A549 (cell line): ENCODE data around the gene FANCG.

Experiments
- CEBPB ChIP-seq, 2 experiments: fragments of >200 bp in 1 of 2; sonication (Bioruptor Twin) in 1 of 2; formaldehyde crosslinking in 1 of 2; IDR thresholded peaks; 2 replicates each; pipeline ENCODE4 v1.6.1; 2012 to 2016
- POLR2A ChIP-seq: IDR thresholded peaks from 2 replicates; pipeline ENCODE4 v1.6.1; 2012; ENCODE audit warnings: mild to moderate bottlenecking, low read length
- ZNF302 ChIP-seq: fragments of 250-450 bp; sonication (Bioruptor Pico); IDR thresholded peaks from 2 replicates; pipeline ENCODE4 v1.9.0; 2021; ENCODE audit warnings: inconsistent platforms, mild to moderate bottlenecking, moderate library complexity
- TF ChIP-seq, protein P1 (sequence below): fragments of 450-650 bp; IDR thresholded peaks from 2 replicates; pipeline ENCODE4 v1.6.1; 2014; ENCODE audit warnings: antibody characterized with exemption
- TF ChIP-seq, protein P2 (sequence below): fragments of >200 bp; sonication (Bioruptor Twin); formaldehyde crosslinking; IDR thresholded peaks from 3 replicates; pipeline ENCODE4 v1.5.1; 2016

DNA sequence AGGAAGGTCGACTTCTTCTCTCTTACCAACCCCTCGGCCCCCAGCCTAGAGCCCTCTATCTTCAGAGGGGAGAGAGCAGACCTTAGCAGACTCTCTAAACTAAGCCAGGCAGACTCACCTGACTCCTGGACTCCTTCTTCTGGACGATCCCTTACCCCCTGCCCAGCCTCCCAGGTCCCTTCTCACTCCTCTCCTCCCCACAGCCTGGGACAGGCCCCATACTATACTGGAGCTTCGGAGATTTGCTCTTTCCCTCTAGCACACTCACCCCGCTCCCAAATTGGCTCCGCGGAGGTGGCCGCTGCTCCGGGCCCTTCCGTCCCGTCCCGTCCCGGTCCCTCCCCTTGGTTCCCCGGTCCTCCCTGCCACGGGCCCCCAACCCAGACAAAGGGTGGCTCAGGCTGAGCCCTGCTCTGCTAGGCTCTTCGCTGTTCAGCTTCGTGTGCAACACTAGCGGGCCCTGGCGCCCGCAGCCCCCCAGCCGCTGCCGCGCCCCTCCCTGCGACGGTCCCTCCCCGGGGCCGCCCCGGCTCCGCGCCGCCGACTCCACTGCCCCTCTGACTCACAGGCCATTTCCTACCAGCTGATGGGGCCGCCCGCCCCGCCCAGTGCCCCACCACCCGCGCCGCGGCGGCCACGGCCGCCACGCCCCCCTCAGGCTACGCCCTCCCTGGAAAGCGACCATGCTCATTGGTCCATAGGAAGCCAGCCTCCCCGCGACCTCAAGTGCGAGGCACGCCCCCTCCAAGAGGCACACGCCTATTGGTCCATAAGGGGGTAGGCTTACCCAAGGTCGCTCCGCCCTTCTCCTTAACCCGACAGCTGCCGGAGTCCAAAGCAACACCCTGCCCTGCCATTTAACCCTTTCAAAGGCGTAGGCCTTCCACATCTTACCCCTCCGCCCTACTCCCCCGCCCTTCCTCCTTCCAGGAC, 31.5 kb upstream of the FANCG start:
- TF ChIP-seq POLR2A (peak; percentile 66), CEBPB (IDR thresholded peaks at IDR 0.05) (no peak), ZNF302 (no peak)
- TF ChIP-seq, protein P1, sequence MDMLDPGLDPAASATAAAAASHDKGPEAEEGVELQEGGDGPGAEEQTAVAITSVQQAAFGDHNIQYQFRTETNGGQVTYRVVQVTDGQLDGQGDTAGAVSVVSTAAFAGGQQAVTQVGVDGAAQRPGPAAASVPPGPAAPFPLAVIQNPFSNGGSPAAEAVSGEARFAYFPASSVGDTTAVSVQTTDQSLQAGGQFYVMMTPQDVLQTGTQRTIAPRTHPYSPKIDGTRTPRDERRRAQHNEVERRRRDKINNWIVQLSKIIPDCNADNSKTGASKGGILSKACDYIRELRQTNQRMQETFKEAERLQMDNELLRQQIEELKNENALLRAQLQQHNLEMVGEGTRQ = no peak
- TF ChIP-seq, protein P2, sequence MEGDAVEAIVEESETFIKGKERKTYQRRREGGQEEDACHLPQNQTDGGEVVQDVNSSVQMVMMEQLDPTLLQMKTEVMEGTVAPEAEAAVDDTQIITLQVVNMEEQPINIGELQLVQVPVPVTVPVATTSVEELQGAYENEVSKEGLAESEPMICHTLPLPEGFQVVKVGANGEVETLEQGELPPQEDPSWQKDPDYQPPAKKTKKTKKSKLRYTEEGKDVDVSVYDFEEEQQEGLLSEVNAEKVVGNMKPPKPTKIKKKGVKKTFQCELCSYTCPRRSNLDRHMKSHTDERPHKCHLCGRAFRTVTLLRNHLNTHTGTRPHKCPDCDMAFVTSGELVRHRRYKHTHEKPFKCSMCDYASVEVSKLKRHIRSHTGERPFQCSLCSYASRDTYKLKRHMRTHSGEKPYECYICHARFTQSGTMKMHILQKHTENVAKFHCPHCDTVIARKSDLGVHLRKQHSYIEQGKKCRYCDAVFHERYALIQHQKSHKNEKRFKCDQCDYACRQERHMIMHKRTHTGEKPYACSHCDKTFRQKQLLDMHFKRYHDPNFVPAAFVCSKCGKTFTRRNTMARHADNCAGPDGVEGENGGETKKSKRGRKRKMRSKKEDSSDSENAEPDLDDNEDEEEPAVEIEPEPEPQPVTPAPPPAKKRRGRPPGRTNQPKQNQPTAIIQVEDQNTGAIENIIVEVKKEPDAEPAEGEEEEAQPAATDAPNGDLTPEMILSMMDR = no peak
